Liver (tissue), 9 donors: Measurements from ENCODE around the gene CA5A. TPM values are rescaled to one million over a fixed set of nuclear protein-coding genes. Genes with fewer than 3 reads are reported as not detected.

Experiments
- DNase-seq: peaks from one replicate; pipeline ENCODE4 v3.0.0-alpha.2; 2017; ENCODE audit warnings: low spot score
- H3K27ac ChIP-seq, 2 donors: one replicate each; pipeline ENCODE4 v1.7.0; 2013; ENCODE audit warnings: inconsistent platforms in 2 of 2, low read length in 2 of 2, control low read depth in 1 of 2, low read depth in 1 of 2, mild to moderate bottlenecking in 1 of 2
- H3K27me3 ChIP-seq, 4 donors: one replicate each; pipeline versions ENCODE4 v1.6.1 to v1.7.0; 2013; ENCODE audit warnings: low read length in 3 of 4, inconsistent platforms in 1 of 4, mild to moderate bottlenecking in 1 of 4, moderate library complexity in 1 of 4; ENCODE audit not compliant: control insufficient read depth in 4 of 4, insufficient read depth in 4 of 4
- H3K36me3 ChIP-seq, 4 donors: one replicate each; pipeline versions ENCODE4 v1.6.1 to v1.7.0; 2013; ENCODE audit warnings: low read length in 3 of 4, mild to moderate bottlenecking in 3 of 4, low read depth in 1 of 4, moderate library complexity in 1 of 4; ENCODE audit not compliant: control insufficient read depth in 4 of 4, insufficient read depth in 3 of 4
- H3K4me1 ChIP-seq, 4 donors: one replicate each; pipeline versions ENCODE4 v1.6.1 to v1.7.0; 2013; ENCODE audit warnings: low read length in 3 of 4, mild to moderate bottlenecking in 3 of 4, moderate library complexity in 1 of 4; ENCODE audit not compliant: control insufficient read depth in 4 of 4, insufficient read depth in 4 of 4
- H3K4me3 ChIP-seq, 3 donors: one replicate each; pipeline versions ENCODE4 v1.6.1 to v1.7.0; 2013; ENCODE audit warnings: low read length in 3 of 3, control low read depth in 1 of 3, low read depth in 1 of 3, mild to moderate bottlenecking in 1 of 3
- H3K9ac ChIP-seq, 2 donors: one replicate each; pipeline ENCODE4 v1.7.0; 2013; ENCODE audit warnings: low read length in 2 of 2, mild to moderate bottlenecking in 2 of 2, moderate library complexity in 2 of 2, control low read depth in 1 of 2, low read depth in 1 of 2
- H3K9me3 ChIP-seq, 4 donors: one replicate each; pipeline versions ENCODE4 v1.6.1 to v1.7.0; 2013; ENCODE audit warnings: low read length in 3 of 4; ENCODE audit not compliant: control insufficient read depth in 4 of 4
- EGR1 ChIP-seq, 2 donors: IDR thresholded peaks; 2 replicates each; pipeline ENCODE4 v1.6.1; 2016 to 2018; ENCODE audit warnings: antibody characterized with exemption in 2 of 2, low read depth in 2 of 2
- FOXA1 ChIP-seq: IDR thresholded peaks from 2 replicates; pipeline ENCODE4 v1.6.1; 2016; ENCODE audit warnings: antibody characterized with exemption
- FOXA2 ChIP-seq: IDR thresholded peaks from 2 replicates; pipeline ENCODE4 v1.6.1; 2016; ENCODE audit warnings: antibody characterized with exemption
- GABPA ChIP-seq, 2 donors: IDR thresholded peaks in 1 of 2; conservative IDR thresholded peaks in 1 of 2; 2 replicates each; pipeline ENCODE4 v1.6.1; 2016; ENCODE audit warnings: antibody characterized with exemption in 2 of 2, mild to moderate bottlenecking in 1 of 2, moderate library complexity in 1 of 2
- HNF4A ChIP-seq, 2 donors: conservative IDR thresholded peaks; 2 replicates each; pipeline ENCODE4 v1.6.1; 2016; ENCODE audit warnings: antibody characterized with exemption in 2 of 2, mild to moderate bottlenecking in 2 of 2
- HNF4G ChIP-seq: IDR thresholded peaks from 2 replicates; pipeline ENCODE4 v1.6.1; 2016; ENCODE audit warnings: antibody characterized with exemption
- JUND ChIP-seq, 2 donors: IDR thresholded peaks; 2 replicates each; pipeline ENCODE4 v1.6.1; 2016; ENCODE audit warnings: antibody characterized with exemption in 2 of 2
- NR2F2 ChIP-seq: IDR thresholded peaks from 2 replicates; pipeline ENCODE4 v1.6.1; 2016; ENCODE audit warnings: antibody characterized with exemption
- RAD21 ChIP-seq, 2 donors: IDR thresholded peaks; 2 replicates each; pipeline ENCODE4 v1.6.1; 2016; ENCODE audit warnings: antibody characterized with exemption in 2 of 2, mild to moderate bottlenecking in 2 of 2
- REST ChIP-seq: IDR thresholded peaks from 2 replicates; pipeline ENCODE4 v1.6.1; 2016; ENCODE audit warnings: antibody characterized with exemption, mild to moderate bottlenecking
- RXRA ChIP-seq, 2 donors: IDR thresholded peaks; 2 replicates each; pipeline ENCODE4 v1.6.1; 2017 to 2018; ENCODE audit warnings: antibody characterized with exemption in 2 of 2, mild to moderate bottlenecking in 1 of 2
- SP1 ChIP-seq: IDR thresholded peaks from 2 replicates; pipeline ENCODE4 v1.6.1; 2018; ENCODE audit warnings: antibody characterized with exemption, mild to moderate bottlenecking
- TAF1 ChIP-seq: conservative IDR thresholded peaks from 2 replicates; pipeline ENCODE4 v1.6.1; 2016; ENCODE audit warnings: antibody characterized with exemption, mild to moderate bottlenecking
- YY1 ChIP-seq: IDR thresholded peaks from 2 replicates; pipeline ENCODE4 v1.6.1; 2016; ENCODE audit warnings: antibody characterized with exemption, mild to moderate bottlenecking
- WGBS: extraction: QIAGEN DNeasy Blood & Tissue Kit; methylation state at CpG from one replicate; pipeline ENCODE4 v1.1.7; 2013; 5-methylcytosine and 5-hydroxymethylcytosine counted together
- polyA plus RNA-seq, 2 donors: library from polyadenylated mRNA; stranded (reverse) in 1 of 2; unstranded in 1 of 2; fragments of 200-250 nt in 1 of 2; fragments of >200 nt in 1 of 2; fragmentation: Nextera tagmentation in 1 of 2; extraction: Ambion mirVana in 1 of 2; gene quantifications; one replicate each; pipeline versions ENCODE4 v1.2.1 to v1.2.3, GENCODE V29; 2013 to 2015
- total RNA-seq, 2 donors: library from RNA; depleted of rRNA; stranded (reverse); fragments of >200 nt; gene quantifications; one replicate each; pipeline ENCODE4 v1.2.3, GENCODE V29; 2014
- TF ChIP-seq, protein P1 (sequence below): IDR thresholded peaks from 2 replicates; pipeline ENCODE4 v1.6.1; 2016; ENCODE audit warnings: antibody characterized with exemption
- TF ChIP-seq, protein P2 (sequence below): fragments of 150-350 bp; IDR thresholded peaks from 2 replicates; pipeline ENCODE4 v1.5.1; 2017; ENCODE audit warnings: improper control_type of control experiment, low read depth, low read length; ENCODE audit not compliant: missing input control
- TF ChIP-seq, protein P3 (sequence below): IDR thresholded peaks from 2 replicates; pipeline ENCODE4 v1.6.1; 2016; ENCODE audit warnings: antibody characterized with exemption
- TF ChIP-seq, protein P4 (sequence below): IDR thresholded peaks from 2 replicates; pipeline ENCODE4 v1.6.1; 2016; ENCODE audit warnings: antibody characterized with exemption
- donor health status: healthy.
- donor health status: healthy.
- donor health status: healthy.
- donor health status: healthy.
- donor health status: healthy.

CA5A gene
- total and polyA plus RNA-seq, 4 donors = 12.3 to 66.8 (median 33.6) TPM

- no peak overlapping the region for H3K9ac ChIP-seq
- TF ChIP-seq TAF1 (no peak), NR2F2 (no peak), REST (peak; percentile 57), JUND (IDR thresholded peaks at IDR 0.05) (peak; percentile 71 to 75), GABPA (IDR thresholded peaks at IDR 0.05 in 1 of 2, conservative IDR thresholded peaks at IDR 0.05 in 1 of 2) (no peak), HNF4A (conservative IDR thresholded peaks at IDR 0.05) (peak; percentile 15 to 51), RXRA (IDR thresholded peaks at IDR 0.05) (peak; percentile 37 to 70), RAD21 (IDR thresholded peaks at IDR 0.05) (peak; percentile 12 to 43), HNF4G (no peak), FOXA2 (peak; percentile 37), FOXA1 (no peak), YY1 (peak; percentile 30), SP1 (no peak), EGR1 (IDR thresholded peaks at IDR 0.05; ENCODE audit: low read depth in 2 of 2) (no peak)
- TF ChIP-seq, protein P1, sequence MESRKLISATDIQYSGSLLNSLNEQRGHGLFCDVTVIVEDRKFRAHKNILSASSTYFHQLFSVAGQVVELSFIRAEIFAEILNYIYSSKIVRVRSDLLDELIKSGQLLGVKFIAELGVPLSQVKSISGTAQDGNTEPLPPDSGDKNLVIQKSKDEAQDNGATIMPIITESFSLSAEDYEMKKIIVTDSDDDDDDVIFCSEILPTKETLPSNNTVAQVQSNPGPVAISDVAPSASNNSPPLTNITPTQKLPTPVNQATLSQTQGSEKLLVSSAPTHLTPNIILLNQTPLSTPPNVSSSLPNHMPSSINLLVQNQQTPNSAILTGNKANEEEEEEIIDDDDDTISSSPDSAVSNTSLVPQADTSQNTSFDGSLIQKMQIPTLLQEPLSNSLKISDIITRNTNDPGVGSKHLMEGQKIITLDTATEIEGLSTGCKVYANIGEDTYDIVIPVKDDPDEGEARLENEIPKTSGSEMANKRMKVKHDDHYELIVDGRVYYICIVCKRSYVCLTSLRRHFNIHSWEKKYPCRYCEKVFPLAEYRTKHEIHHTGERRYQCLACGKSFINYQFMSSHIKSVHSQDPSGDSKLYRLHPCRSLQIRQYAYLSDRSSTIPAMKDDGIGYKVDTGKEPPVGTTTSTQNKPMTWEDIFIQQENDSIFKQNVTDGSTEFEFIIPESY = peak; percentile 28
- TF ChIP-seq, protein P2, sequence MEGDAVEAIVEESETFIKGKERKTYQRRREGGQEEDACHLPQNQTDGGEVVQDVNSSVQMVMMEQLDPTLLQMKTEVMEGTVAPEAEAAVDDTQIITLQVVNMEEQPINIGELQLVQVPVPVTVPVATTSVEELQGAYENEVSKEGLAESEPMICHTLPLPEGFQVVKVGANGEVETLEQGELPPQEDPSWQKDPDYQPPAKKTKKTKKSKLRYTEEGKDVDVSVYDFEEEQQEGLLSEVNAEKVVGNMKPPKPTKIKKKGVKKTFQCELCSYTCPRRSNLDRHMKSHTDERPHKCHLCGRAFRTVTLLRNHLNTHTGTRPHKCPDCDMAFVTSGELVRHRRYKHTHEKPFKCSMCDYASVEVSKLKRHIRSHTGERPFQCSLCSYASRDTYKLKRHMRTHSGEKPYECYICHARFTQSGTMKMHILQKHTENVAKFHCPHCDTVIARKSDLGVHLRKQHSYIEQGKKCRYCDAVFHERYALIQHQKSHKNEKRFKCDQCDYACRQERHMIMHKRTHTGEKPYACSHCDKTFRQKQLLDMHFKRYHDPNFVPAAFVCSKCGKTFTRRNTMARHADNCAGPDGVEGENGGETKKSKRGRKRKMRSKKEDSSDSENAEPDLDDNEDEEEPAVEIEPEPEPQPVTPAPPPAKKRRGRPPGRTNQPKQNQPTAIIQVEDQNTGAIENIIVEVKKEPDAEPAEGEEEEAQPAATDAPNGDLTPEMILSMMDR = no peak
- TF ChIP-seq, protein P3, sequence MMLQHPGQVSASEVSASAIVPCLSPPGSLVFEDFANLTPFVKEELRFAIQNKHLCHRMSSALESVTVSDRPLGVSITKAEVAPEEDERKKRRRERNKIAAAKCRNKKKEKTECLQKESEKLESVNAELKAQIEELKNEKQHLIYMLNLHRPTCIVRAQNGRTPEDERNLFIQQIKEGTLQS = peak; percentile 32
- TF ChIP-seq, protein P4, sequence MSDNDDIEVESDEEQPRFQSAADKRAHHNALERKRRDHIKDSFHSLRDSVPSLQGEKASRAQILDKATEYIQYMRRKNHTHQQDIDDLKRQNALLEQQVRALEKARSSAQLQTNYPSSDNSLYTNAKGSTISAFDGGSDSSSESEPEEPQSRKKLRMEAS = peak; percentile 55
- WGBS = 38% methylated on average over 8 of the region's 8 CpGs
- peaks cover 2 to 27% (median 15%) of the 10 kb centered on the region in 4 donors for H3K4me1 ChIP-seq
- H3K36me3 ChIP-seq = peaks cover 0 to 6% (median 3%) of the 10 kb centered on the region in 4 donors
- no peaks in the 10 kb centered on the region for H3K27me3 ChIP-seq
- no peak for DNase-seq
- peak overlapping the region; percentile 81 to 82 for H3K27ac ChIP-seq
- no peaks in the 10 kb centered on the region for H3K9me3 ChIP-seq
- no peak overlapping the region for H3K4me3 ChIP-seq
Observed at GRCh38 chr16:87979352-87979751, 43.0 kb upstream of the CA5A start.
